ENCODE measurements around the gene CACYBP.

The CACYBP gene

DNA sequence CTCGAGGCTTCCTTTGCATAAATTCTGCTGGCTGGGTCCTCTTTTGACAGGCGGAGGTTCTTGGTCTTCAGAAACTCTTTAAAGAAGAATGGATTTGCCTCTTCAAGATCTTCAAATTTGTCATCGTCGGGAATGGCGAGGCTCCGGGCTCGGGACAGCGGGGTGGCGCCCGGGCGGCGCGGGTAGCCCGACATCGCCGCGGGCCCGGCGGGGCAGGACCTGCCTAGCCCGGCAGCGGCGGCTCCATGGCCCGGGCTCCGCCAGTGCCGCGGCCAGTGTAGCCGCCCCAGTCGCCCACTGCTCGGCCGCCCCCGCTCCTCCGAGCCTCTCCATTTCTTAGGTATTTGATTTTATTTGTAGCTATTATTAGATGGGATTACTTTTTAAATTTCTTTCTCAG, 45.8 kb downstream of the CACYBP start:
- ATAC-seq = no peak
- TF ChIP-seq ZFP3 (CRISPR knock-in tag; IDR thresholded peaks at IDR 0.05) = no peak

DNA sequence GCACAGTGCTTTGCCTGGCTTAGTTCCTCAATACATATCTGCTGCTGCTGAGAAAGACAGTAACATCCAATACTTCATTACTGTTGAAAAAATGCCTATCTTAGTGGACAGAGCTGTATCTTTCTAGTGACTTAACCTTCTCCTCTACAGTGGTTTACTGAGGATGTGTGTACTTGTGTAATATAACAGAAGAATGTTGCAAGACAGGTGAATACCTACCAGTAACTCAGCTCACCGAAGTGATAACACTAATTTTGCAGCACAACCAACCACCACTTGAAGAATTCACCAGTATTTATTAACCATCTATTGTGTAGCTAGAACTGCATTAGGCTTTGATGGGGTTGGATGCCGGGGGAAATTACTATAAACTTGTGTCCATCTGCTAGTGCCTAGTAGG, 51.2 kb downstream of the CACYBP start:
- ATAC-seq = no peak
- TF ChIP-seq RARB (CRISPR knock-in tag; IDR thresholded peaks at IDR 0.05) = no peak

GRCh38 chr1:175054736-175055135, 55.0 kb downstream of the CACYBP start:
- no peak for ATAC-seq
- no peak for TF ChIP-seq ISL1 (CRISPR knock-in tag; IDR thresholded peaks at IDR 0.05)
- TF ChIP-seq SNAI2 (CRISPR knock-in tag; IDR thresholded peaks at IDR 0.05) = no peak

Data from SK-N-SH treated with all-trans-retinoic acid at 6 μM for 48 hours (cell line).